ENCODE data around the gene SMIM29. TPM values are rescaled to one million over a fixed set of nuclear protein-coding genes. Genes with fewer than 3 reads are reported as not detected.

SMIM29 gene
- total RNA-seq, 1 experiment from 2014 or later: 5.4 TPM

GRCh38 chr6:34218691-34219090 is 30.1 kb downstream of the SMIM29 start:
- H3K4me2 ChIP-seq (ENCODE audit: insufficient read depth, insufficient read length, low read length): no peak overlapping the region
- H3K4ac ChIP-seq (ENCODE audit: low read depth, low read length): no peak overlapping the region
- no peak overlapping the region for H2BK5ac ChIP-seq (ENCODE audit: insufficient read length, low read length)
- no peak overlapping the region for H3K23ac ChIP-seq (ENCODE audit: insufficient read length, low read depth, low read length)
- no peak overlapping the region for H4K8ac ChIP-seq (replicated peaks; ENCODE audit: insufficient read length, low read depth, low read length)
- H2BK120ac ChIP-seq (ENCODE audit: low read depth, low read length, poor library complexity, severe bottlenecking): no peak overlapping the region
- Mint-ChIP-seq H3K4me3 (no peak overlapping the region), H3K27ac (no peak overlapping the region), H3K27me3 (ENCODE audit: low read depth) (peaks cover 2% of the 10 kb centered on the region; the same call in 1 of the 2 replicates), H3K4me1 (peaks cover 11% of the 10 kb centered on the region in 2 experiments), H3K9me3 (no peaks in the 10 kb centered on the region), H3K36me3 (ENCODE audit: insufficient read depth in 1 of 3, low read depth in 3 of 3) (no peaks in the 10 kb centered on the region)
- no peak overlapping the region for H2AK5ac ChIP-seq (ENCODE audit: insufficient read length, low read length)
- no peak overlapping the region for H3K27ac ChIP-seq (ENCODE audit: insufficient read length, low read depth, low read length)
- H3K56ac ChIP-seq (ENCODE audit: insufficient read length, low read depth, low read length): no peak overlapping the region
- no peaks in the 10 kb centered on the region for H3K23me2 ChIP-seq (ENCODE audit: insufficient read length, low read depth, low read length, poor library complexity, severe bottlenecking)
- H3K14ac ChIP-seq (ENCODE audit: insufficient read depth, low read length): no peak overlapping the region
- no peak overlapping the region for H3K18ac ChIP-seq (ENCODE audit: insufficient read length, low read depth, low read length)
- H4K20me1 ChIP-seq (ENCODE audit: control insufficient read depth, insufficient read depth, insufficient read length): no peaks in the 10 kb centered on the region
- H3K9ac ChIP-seq (ENCODE audit: extremely low read depth, insufficient read length, low read length): no peak overlapping the region
- no peak for DNase-seq
- H4K5ac ChIP-seq (ENCODE audit: insufficient read length, low read depth, low read length): no peak overlapping the region
- H2AFZ ChIP-seq (ENCODE audit: low read length): no peak overlapping the region
- no peaks in the 10 kb centered on the region for H3K79me1 ChIP-seq (ENCODE audit: insufficient read depth, low read depth, low read length, poor library complexity, severe bottlenecking)
- H3K79me2 ChIP-seq (ENCODE audit: insufficient read depth, low read length): no peaks in the 10 kb centered on the region
- H3K4me1 ChIP-seq (ENCODE audit: insufficient read depth, low read length): 0 out of 2 replicates have a peak, but pooled peaks cover 3% of the 10 kb centered on the region
- TF ChIP-seq, protein P1, sequence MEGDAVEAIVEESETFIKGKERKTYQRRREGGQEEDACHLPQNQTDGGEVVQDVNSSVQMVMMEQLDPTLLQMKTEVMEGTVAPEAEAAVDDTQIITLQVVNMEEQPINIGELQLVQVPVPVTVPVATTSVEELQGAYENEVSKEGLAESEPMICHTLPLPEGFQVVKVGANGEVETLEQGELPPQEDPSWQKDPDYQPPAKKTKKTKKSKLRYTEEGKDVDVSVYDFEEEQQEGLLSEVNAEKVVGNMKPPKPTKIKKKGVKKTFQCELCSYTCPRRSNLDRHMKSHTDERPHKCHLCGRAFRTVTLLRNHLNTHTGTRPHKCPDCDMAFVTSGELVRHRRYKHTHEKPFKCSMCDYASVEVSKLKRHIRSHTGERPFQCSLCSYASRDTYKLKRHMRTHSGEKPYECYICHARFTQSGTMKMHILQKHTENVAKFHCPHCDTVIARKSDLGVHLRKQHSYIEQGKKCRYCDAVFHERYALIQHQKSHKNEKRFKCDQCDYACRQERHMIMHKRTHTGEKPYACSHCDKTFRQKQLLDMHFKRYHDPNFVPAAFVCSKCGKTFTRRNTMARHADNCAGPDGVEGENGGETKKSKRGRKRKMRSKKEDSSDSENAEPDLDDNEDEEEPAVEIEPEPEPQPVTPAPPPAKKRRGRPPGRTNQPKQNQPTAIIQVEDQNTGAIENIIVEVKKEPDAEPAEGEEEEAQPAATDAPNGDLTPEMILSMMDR (conservative IDR thresholded peaks at IDR 0.05): no peak
- WGBS (ENCODE audit: extremely low coverage, insufficient read length, low lambda C conversion rate): no CpG with 5 or more reads among the region's 2 CpGs
- H2BK12ac ChIP-seq (ENCODE audit: insufficient read length, low read depth, low read length): no peak overlapping the region
- no peak overlapping the region for H4K91ac ChIP-seq (ENCODE audit: insufficient read length, low read depth, low read length)
- H2BK20ac ChIP-seq (ENCODE audit: low read depth, low read length, poor library complexity, severe bottlenecking): no peak overlapping the region
- H3K9me3 ChIP-seq (ENCODE audit: control insufficient read depth, low read depth, low read length): no peaks in the 10 kb centered on the region
- H2BK15ac ChIP-seq (ENCODE audit: low read depth, low read length): no peak overlapping the region
- no peaks in the 10 kb centered on the region for H3K27me3 ChIP-seq (ENCODE audit: insufficient read depth, low read length)
- no peak overlapping the region for H3T11ph ChIP-seq (ENCODE audit: low read length)
